ENCODE measurements around the gene UBR2. TPM values are rescaled to one million over a fixed set of nuclear protein-coding genes. Genes with fewer than 3 reads are reported as not detected.

UBR2 gene
- total and polyA plus RNA-seq, 9 donors = 10.2 to 29.2 (median 23.7) TPM

- Histone ChIP-seq H3K4me1 (ENCODE audit: insufficient read depth) (peaks cover 2% of the 10 kb centered on the region), H3K9me3 (no peaks in the 10 kb centered on the region), H3K4me3 (no peak overlapping the region), H3K27me3 (no peaks in the 10 kb centered on the region), H3K27ac (no peak overlapping the region), H3K36me3 (no peaks in the 10 kb centered on the region)
- 81 to 89% (median 85%) methylated on average over 1 of the region's 1 CpG for WGBS, 3 donors
- intact Hi-C loops (cut with DNase I) = no loop called here
- TF ChIP-seq EP300 (IDR thresholded peaks at IDR 0.05) (no peak), CTCF (IDR thresholded peaks at IDR 0.05) (no peak), POLR2A (IDR thresholded peaks at IDR 0.05) (no peak)
- no peak for DNase-seq
These were observed 13.6 kb upstream of the UBR2 start for GRCh38 chr6:42550277-42550676.

GRCh38 chr6:42551217-42551616 is 12.6 kb upstream of the UBR2 start:
- H3K27me3 ChIP-seq = no peaks in the 10 kb centered on the region
- no peak for TF ChIP-seq CTCF (IDR thresholded peaks at IDR 0.05)
- no peaks in the 10 kb centered on the region for H3K36me3 ChIP-seq
- H3K9me3 ChIP-seq = no peaks in the 10 kb centered on the region
- WGBS, 3 donors = 89 to 93% (median 93%) methylated on average over 1 of the region's 1 CpG
- intact Hi-C loops (cut with DNase I) = no loop called here
- no peak for DNase-seq
- no peak overlapping the region for H3K27ac ChIP-seq
- H3K4me1 ChIP-seq (ENCODE audit: insufficient read depth) = peaks cover 2% of the 10 kb centered on the region
- H3K4me3 ChIP-seq = no peak overlapping the region

- Histone ChIP-seq H3K4me3 (no peak overlapping the region), H3K27ac (no peak overlapping the region), H3K36me3 (no peaks in the 10 kb centered on the region), H3K27me3 (no peaks in the 10 kb centered on the region), H3K4me1 (ENCODE audit: insufficient read depth) (no peaks in the 10 kb centered on the region), H3K9me3 (no peaks in the 10 kb centered on the region)
- intact Hi-C loops (cut with DNase I) = no loop called here
- 83 to 87% (median 84%) methylated on average over 5 of the region's 5 CpGs for WGBS, 3 donors
- DNase-seq = no peak
- no peak for TF ChIP-seq CTCF (IDR thresholded peaks at IDR 0.05)
- no peak for TF ChIP-seq POLR2A (IDR thresholded peaks at IDR 0.05)
- no peak for TF ChIP-seq EP300 (IDR thresholded peaks at IDR 0.05)
These were observed 11.4 kb upstream of the UBR2 start for GRCh38 chr6:42552380-42552779.

- 94 to 95% (median 94%) methylated on average over 4 of the region's 4 CpGs for WGBS, 3 donors
These were observed 8.1 kb upstream of the UBR2 start for GRCh38 chr6:42555477-42556457.

More at GRCh38 chr6:42555477-42556457, 8.1 kb upstream of the UBR2 start:
- TF ChIP-seq EP300 (IDR thresholded peaks at IDR 0.05) (no peak), POLR2A (IDR thresholded peaks at IDR 0.05) (no peak), CTCF (IDR thresholded peaks at IDR 0.05) (no peak)
- Histone ChIP-seq H3K27me3 (no peaks in the 10 kb centered on the region), H3K9me3 (no peaks in the 10 kb centered on the region), H3K4me1 (ENCODE audit: insufficient read depth) (no peaks in the 10 kb centered on the region), H3K4me3 (no peak overlapping the region), H3K27ac (no peak overlapping the region), H3K36me3 (no peaks in the 10 kb centered on the region)
- intact Hi-C loops (cut with DNase I) = no loop called here
- no peak for DNase-seq

Data from ovary (tissue), 9 donors.